Measurements from ENCODE around the gene NLRP9. TPM values are rescaled to one million over a fixed set of nuclear protein-coding genes. Genes with fewer than 3 reads are reported as not detected.

Gene NLRP9
- total and polyA plus RNA-seq, 4 experiments from 2014 or later, result not detected

DNA sequence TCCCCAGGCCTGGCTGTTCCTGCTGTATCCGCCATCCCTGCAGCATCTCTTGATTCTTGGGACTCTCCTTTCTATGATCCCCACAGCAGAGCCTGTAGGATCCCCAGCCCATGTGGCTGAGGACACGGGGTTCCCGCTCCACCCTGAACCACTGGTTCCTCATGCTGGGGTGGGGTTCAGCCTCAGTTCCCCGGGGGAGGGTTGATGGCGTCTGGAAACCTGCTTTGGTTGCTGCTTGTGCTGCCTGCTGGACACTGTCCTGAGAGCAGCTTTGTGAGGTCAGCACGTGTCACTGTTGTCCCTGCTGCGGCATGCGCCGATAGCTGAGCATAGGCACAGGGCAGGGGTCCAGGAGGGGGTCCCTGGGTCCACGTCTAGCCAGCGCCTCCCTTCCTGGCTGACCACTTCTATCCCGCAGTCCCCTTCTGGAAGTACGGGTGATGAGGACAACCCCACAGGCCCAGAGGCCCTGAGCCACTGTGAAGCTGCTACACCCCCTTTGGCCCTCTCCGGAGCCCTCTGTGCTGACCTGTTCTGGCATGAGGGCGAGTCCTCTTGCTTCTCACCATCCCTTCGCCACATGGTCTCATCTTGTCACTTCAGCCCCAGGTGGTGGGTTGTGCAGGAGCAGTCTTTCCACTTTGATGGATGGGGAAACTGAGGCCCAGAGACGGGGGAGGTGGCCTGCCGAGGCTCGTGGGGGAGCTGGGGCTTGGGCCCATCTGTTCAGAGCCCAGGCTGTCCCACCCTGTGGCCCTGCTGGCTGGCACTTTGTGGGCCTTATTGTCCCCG lies 57.7 kb downstream of the NLRP9 start:
- Mint-ChIP-seq H3K9me3 (no peaks in the 10 kb centered on the region), H3K4me3 (no peak overlapping the region), H3K36me3 (peaks cover 18 to 61% of the 10 kb centered on the region in 2 donors), H3K27me3 (no peaks in the 10 kb centered on the region), H3K4me1 (peaks cover 26 to 67% (median 35%) of the 10 kb centered on the region in 4 donors), H3K27ac (peak overlapping the region in 2 of 7 donors; percentile 15 to 42)
- H3K36me3 ChIP-seq (ENCODE audit: insufficient read depth, low read length), result peaks cover 47% of the 10 kb centered on the region
- H3K4me1 ChIP-seq (ENCODE audit: insufficient read depth, low read length), result peaks cover 49% of the 10 kb centered on the region
- H3K9me3 ChIP-seq (ENCODE audit: control insufficient read depth in 1 of 2, low read length in 2 of 2), result no peaks in the 10 kb centered on the region
- ChIA-PET POLR2A (ENCODE audit: partially characterized antibody) (no interaction called here), CTCF (ENCODE audit: partially characterized antibody) (no interaction called here)
- intact Hi-C loops (cut with micrococcal nuclease), result no loop called here
- DNase-seq, result peak in 1 of 5 donors; percentile 33
- no peak overlapping the region for H3K4me3 ChIP-seq (ENCODE audit: low read length in 2 of 2)
- no peaks in the 10 kb centered on the region for H3K27me3 ChIP-seq (ENCODE audit: insufficient read depth, low read length)
- no peak overlapping the region for H3K27ac ChIP-seq (ENCODE audit: low read depth, low read length)

DNA sequence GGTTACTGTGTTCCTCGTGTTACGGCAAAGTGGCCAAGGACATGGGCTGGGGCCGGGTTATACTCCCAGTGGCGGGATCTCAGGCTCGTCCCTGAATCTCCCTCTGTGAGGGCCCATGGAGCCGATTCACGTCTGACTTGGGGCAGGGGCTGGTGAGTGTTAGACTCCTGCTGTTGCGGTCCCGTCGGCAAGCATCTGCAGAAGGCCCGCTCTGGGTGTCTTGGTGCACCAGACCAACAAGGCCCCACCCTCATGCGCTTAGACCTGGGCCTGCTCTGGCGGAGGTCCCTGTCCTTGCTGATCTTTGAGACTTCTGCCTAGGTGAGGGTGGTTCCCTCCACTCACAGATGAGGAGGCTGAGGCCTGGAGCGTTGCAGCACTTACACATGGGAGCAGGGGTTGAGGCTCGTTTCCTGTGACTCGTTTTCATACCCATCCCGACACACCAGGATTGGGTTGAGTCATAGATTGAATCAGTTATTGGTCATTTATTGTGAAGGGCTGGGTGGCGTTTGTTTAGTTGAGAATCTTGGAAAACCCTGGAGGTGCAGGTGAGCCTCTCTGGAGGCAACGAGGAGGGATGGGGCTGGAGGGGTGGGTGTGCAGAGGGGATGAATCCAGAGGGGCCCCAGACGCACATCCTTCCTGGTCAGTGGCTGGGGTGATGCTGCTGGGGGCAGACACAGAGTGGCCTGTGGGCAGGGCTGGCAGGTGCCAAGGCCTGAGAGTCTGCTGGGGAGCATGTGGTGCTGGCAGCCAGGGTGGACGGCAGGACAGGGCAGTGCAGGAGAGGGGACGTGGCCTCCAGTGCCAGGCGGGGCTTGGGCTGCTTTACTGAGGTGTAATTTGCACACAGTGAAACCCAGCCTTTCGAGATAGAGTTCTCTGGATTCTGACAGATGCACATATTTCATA lies 58.6 kb downstream of the NLRP9 start:
- Mint-ChIP-seq H3K36me3 (peaks cover 18 to 60% of the 10 kb centered on the region in 2 donors), H3K4me1 (peaks cover 28 to 67% (median 38%) of the 10 kb centered on the region in 4 donors), H3K9me3 (no peaks in the 10 kb centered on the region), H3K27me3 (no peaks in the 10 kb centered on the region), H3K27ac (peak overlapping the region in 2 of 7 donors; percentile 18 to 26), H3K4me3 (no peak overlapping the region)
- CTCF ChIA-PET (ENCODE audit: partially characterized antibody), result no interaction called here
- peaks cover 51% of the 10 kb centered on the region for H3K4me1 ChIP-seq (ENCODE audit: insufficient read depth, low read length)
- intact Hi-C loops (cut with micrococcal nuclease), result no loop called here
- DNase-seq, result peak in 1 of 5 donors; percentile 35
- POLR2A ChIA-PET (ENCODE audit: partially characterized antibody), result no interaction called here
- H3K27me3 ChIP-seq (ENCODE audit: insufficient read depth, low read length), result no peaks in the 10 kb centered on the region
- no peak overlapping the region for H3K4me3 ChIP-seq (ENCODE audit: low read length in 2 of 2)
- H3K36me3 ChIP-seq (ENCODE audit: insufficient read depth, low read length), result peaks cover 42% of the 10 kb centered on the region
- no peak overlapping the region for H3K27ac ChIP-seq (ENCODE audit: low read depth, low read length)
- H3K9me3 ChIP-seq (ENCODE audit: control insufficient read depth in 1 of 2, low read length in 2 of 2), result no peaks in the 10 kb centered on the region

DNA sequence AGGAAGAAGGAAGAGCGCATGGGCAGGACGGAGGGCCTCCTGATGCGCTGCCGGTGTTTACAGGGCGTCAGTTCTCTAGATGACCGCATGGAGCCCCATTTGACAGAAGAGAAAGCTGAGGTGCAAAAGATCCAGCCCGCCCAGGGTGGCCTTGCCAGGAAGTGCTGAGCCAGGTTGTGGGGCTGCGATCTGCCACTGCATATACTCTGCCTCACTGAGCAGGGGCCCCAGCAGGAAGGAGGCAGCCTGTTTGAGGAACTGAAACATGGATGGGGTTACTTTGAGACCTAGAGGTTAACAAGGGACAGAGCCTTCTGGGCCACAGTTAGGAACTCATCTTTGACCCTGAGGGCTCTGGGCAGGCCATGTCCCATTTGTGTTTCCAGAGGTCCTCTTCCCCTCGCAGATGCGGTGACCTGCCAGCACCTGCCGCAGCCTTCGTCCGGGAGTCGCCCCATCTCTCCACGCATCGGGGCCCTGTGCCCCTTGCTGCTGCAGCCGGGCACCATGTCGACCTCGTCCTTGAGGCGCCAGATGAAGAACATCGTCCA lies 60.0 kb downstream of the NLRP9 start:
- intact Hi-C loops (cut with micrococcal nuclease), result no loop called here
- no peak overlapping the region for H3K27ac ChIP-seq (ENCODE audit: low read depth, low read length)
- POLR2A ChIA-PET (ENCODE audit: partially characterized antibody), result no interaction called here
- H3K27ac Mint-ChIP-seq, result peak overlapping the region in 4 of 7 donors; percentile 12 to 94 (median 66)
- no peak for DNase-seq
- no peak overlapping the region for H3K4me3 ChIP-seq (ENCODE audit: low read length in 2 of 2)
- H3K36me3 ChIP-seq (ENCODE audit: insufficient read depth, low read length), result peaks cover 46% of the 10 kb centered on the region
- CTCF ChIA-PET (ENCODE audit: partially characterized antibody), result no interaction called here
- H3K4me1 ChIP-seq (ENCODE audit: insufficient read depth, low read length), result peaks cover 55% of the 10 kb centered on the region
- no peaks in the 10 kb centered on the region for H3K27me3 ChIP-seq (ENCODE audit: insufficient read depth, low read length)
- H3K9me3 Mint-ChIP-seq, result no peaks in the 10 kb centered on the region
- H3K27me3 Mint-ChIP-seq, result no peaks in the 10 kb centered on the region
- H3K4me1 Mint-ChIP-seq, result peaks cover 29 to 65% (median 45%) of the 10 kb centered on the region in 4 donors
- H3K4me3 Mint-ChIP-seq, result peak overlapping the region in 3 of 8 donors; percentile 33 to 98 (median 53)
- H3K36me3 Mint-ChIP-seq, result peaks cover 24 to 56% of the 10 kb centered on the region in 2 donors
- no peaks in the 10 kb centered on the region for H3K9me3 ChIP-seq (ENCODE audit: control insufficient read depth in 1 of 2, low read length in 2 of 2)

DNA sequence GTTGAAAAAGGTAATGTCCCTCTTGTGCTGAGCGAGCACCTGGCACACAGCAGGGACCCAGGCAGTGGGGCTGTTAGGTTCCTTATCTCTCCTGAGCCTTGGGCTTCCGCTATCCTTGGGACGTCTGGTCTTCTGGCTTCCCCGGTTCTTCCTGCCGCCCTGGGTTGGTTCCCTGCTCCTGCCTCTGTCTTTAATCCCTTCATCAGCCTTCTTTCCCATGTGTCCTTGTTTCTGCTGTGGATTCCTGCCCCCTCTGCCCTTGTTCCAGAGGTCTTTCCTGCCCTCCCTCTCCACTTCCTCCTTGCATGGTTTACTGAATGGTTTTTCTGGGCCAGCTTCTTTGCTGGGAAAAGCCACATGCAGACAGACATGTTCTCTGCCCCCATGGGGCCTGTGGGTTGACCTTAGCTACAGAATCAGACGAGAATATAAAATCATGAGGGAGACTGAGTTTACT lies 60.6 kb downstream of the NLRP9 start:
- ChIA-PET POLR2A (ENCODE audit: partially characterized antibody) (no interaction called here), CTCF (ENCODE audit: partially characterized antibody) (no interaction called here)
- H3K4me1 Mint-ChIP-seq, result peaks cover 29 to 69% (median 45%) of the 10 kb centered on the region in 4 donors
- no peaks in the 10 kb centered on the region for H3K9me3 Mint-ChIP-seq
- no peak overlapping the region for H3K27ac ChIP-seq (ENCODE audit: low read depth, low read length)
- intact Hi-C loops (cut with micrococcal nuclease), result no loop called here
- H3K27ac Mint-ChIP-seq, result peak overlapping the region; percentile 38 to 94 (median 81)
- H3K36me3 ChIP-seq (ENCODE audit: insufficient read depth, low read length), result peaks cover 46% of the 10 kb centered on the region
- no peaks in the 10 kb centered on the region for H3K27me3 ChIP-seq (ENCODE audit: insufficient read depth, low read length)
- no peaks in the 10 kb centered on the region for H3K9me3 ChIP-seq (ENCODE audit: control insufficient read depth in 1 of 2, low read length in 2 of 2)
- H3K27me3 Mint-ChIP-seq, result no peaks in the 10 kb centered on the region
- H3K36me3 Mint-ChIP-seq, result peaks cover 25 to 59% of the 10 kb centered on the region in 2 donors
- H3K4me3 Mint-ChIP-seq, result peak overlapping the region in 7 of 8 donors; percentile 6 to 99 (median 49)
- no peak for DNase-seq
- peaks cover 55% of the 10 kb centered on the region for H3K4me1 ChIP-seq (ENCODE audit: insufficient read depth, low read length)
- no peak overlapping the region for H3K4me3 ChIP-seq (ENCODE audit: low read length in 2 of 2)

DNA sequence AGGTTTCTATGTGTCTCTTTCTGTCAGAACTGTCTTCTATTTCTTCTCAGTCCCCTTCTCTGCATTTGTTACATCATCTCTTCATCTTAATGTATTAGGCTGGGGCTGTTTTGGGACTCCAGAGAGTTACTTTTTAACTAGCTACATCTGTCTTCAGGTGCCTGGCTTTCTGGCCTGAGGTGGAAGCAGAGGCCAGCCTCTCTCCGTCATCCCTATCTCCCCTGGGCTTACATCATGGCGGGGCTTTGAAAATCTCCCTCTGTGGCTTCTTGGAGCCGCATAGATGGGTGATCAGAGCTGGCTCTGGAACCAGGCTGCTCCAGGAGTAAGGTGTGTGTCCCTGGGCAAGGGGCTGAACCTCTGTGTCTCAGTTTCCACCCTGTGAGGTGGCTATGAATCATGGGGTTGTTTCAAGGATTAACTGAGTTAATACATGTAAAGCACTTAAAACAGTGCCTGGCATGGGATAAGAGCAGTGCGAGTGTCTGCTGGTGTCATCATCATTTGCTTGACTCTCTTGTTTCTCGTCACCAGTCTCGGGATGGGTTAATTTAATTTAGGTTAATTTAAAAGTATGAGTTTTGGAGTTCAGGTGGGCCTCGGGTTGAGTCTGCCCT lies 61.2 kb downstream of the NLRP9 start:
- no peak overlapping the region for H3K4me3 ChIP-seq (ENCODE audit: low read length in 2 of 2)
- intact Hi-C loops (cut with micrococcal nuclease), result no loop called here
- no peaks in the 10 kb centered on the region for H3K9me3 Mint-ChIP-seq
- no peaks in the 10 kb centered on the region for H3K27me3 Mint-ChIP-seq
- H3K4me3 Mint-ChIP-seq, result peak overlapping the region; percentile 94 to 100 (median 97)
- peak overlapping the region; percentile 81 to 100 (median 96) for H3K27ac Mint-ChIP-seq
- peaks cover 27 to 69% (median 48%) of the 10 kb centered on the region in 4 donors for H3K4me1 Mint-ChIP-seq
- peaks cover 55% of the 10 kb centered on the region for H3K4me1 ChIP-seq (ENCODE audit: insufficient read depth, low read length)
- H3K36me3 ChIP-seq (ENCODE audit: insufficient read depth, low read length), result peaks cover 43% of the 10 kb centered on the region
- ChIA-PET CTCF (ENCODE audit: partially characterized antibody) (no interaction called here), POLR2A (ENCODE audit: partially characterized antibody) (interaction anchor here (0.8 to 1.6 kb wide), 3 partner anchors 22 to 43 kb away, joined by 3 to 4 read pairs (median 4); partner anchors contain the start of genes U2AF2 and ZNF581)
- H3K36me3 Mint-ChIP-seq, result peaks cover 29 to 60% of the 10 kb centered on the region in 2 donors
- no peaks in the 10 kb centered on the region for H3K9me3 ChIP-seq (ENCODE audit: control insufficient read depth in 1 of 2, low read length in 2 of 2)
- no peak for DNase-seq
- H3K27me3 ChIP-seq (ENCODE audit: insufficient read depth, low read length), result no peaks in the 10 kb centered on the region
- H3K27ac ChIP-seq (ENCODE audit: low read depth, low read length), result peak overlapping the region; percentile 4

DNA sequence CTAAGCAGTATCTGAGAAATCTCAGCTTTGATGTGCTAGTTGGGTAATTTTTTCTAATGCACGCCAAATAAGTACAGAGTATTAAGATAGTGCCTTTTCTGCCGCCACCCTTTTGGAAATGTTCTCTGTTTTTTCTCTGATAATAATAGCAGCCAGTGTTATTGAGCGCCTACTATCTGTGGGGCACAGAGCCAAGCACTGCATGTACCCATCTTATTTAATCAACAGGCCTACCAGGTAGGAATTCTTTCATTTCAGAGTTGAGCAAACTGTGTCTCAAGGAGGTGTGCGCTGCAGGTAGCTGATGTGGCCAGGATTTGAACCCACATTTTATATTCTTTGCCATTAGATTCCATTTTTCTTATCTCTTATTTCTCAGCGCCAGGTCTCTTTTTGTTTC lies 61.8 kb downstream of the NLRP9 start:
- H3K36me3 ChIP-seq (ENCODE audit: insufficient read depth, low read length), result peaks cover 37% of the 10 kb centered on the region
- DNase-seq, result no peak
- Mint-ChIP-seq H3K27ac (peak overlapping the region; percentile 81 to 100 (median 96)), H3K36me3 (peaks cover 29 to 60% of the 10 kb centered on the region in 2 donors), H3K27me3 (no peaks in the 10 kb centered on the region), H3K4me1 (peaks cover 27 to 72% (median 48%) of the 10 kb centered on the region in 4 donors), H3K4me3 (peak overlapping the region; percentile 94 to 100 (median 97)), H3K9me3 (no peaks in the 10 kb centered on the region)
- POLR2A ChIA-PET (ENCODE audit: partially characterized antibody), result interaction anchor here (0.8 to 1.6 kb wide), 4 partner anchors 22 to 42 kb away, joined by 3 to 4 read pairs (median 4); partner anchors contain the start of genes U2AF2 and ZNF581
- H3K4me1 ChIP-seq (ENCODE audit: insufficient read depth, low read length), result peaks cover 57% of the 10 kb centered on the region
- H3K4me3 ChIP-seq (ENCODE audit: low read length in 2 of 2), result no peak overlapping the region
- no peaks in the 10 kb centered on the region for H3K27me3 ChIP-seq (ENCODE audit: insufficient read depth, low read length)
- peak overlapping the region; percentile 94 for H3K27ac ChIP-seq (ENCODE audit: low read depth, low read length)
- CTCF ChIA-PET (ENCODE audit: partially characterized antibody), result no interaction called here
- intact Hi-C loops (cut with micrococcal nuclease), result no loop called here
- H3K9me3 ChIP-seq (ENCODE audit: control insufficient read depth in 1 of 2, low read length in 2 of 2), result no peaks in the 10 kb centered on the region

Measured in CD4-positive, alpha-beta memory T cell (primary cell).